RKO (cell line): Measurements from ENCODE around the gene KDM4B.
"Not testable (repeated sequence)": the region's sequence is repeated elsewhere in the genome, so short reads cannot be mapped to it uniquely, and the experiment has no call there.

ENCODE experiments used
- DNase-seq: peaks from one replicate; pipeline ENCODE4 v3.0.0-alpha.2; 2016; ENCODE audit warnings: low spot score

KDM4B gene

GRCh38 chr19:4968462-4969291 is at the start of gene KDM4B:
KDM4B (plus strand) TSS chr19:4969113; CDS start chr19:5032891, 63,778 bp downstream.
- peak; percentile 99 for DNase-seq

- DNase-seq, result no peak
Observed at GRCh38 chr19:4922530-4923275, 46.2 kb upstream of the KDM4B start.

- DNase-seq, result no peak
Observed at GRCh38 chr19:4923276-4923747, 45.6 kb upstream of the KDM4B start.

GRCh38 chr19:4929186-4929585 is 39.7 kb upstream of the KDM4B start:
- no peak for DNase-seq

- peak; percentile 39 for DNase-seq
Observed at GRCh38 chr19:4930664-4931063, 38.2 kb upstream of the KDM4B start.

- DNase-seq, result no peak
Observed at GRCh38 chr19:4932711-4933110, 36.2 kb upstream of the KDM4B start.

GRCh38 chr19:4933528-4933927 is 35.4 kb upstream of the KDM4B start:
- no peak for DNase-seq

- DNase-seq, result no peak
Observed at GRCh38 chr19:4935444-4935843, 33.5 kb upstream of the KDM4B start.

GRCh38 chr19:4937060-4937459 is 31.9 kb upstream of the KDM4B start:
- DNase-seq, result no peak

- DNase-seq, result not testable (repeated sequence)
Observed at GRCh38 chr19:4938461-4938860, 30.5 kb upstream of the KDM4B start.

- no peak for DNase-seq
Observed at GRCh38 chr19:4939466-4939865, 29.4 kb upstream of the KDM4B start.

GRCh38 chr19:4941638-4942169 is 27.2 kb upstream of the KDM4B start:
- DNase-seq, result not testable (repeated sequence)

GRCh38 chr19:4950650-4951049 is 18.3 kb upstream of the KDM4B start:
- not testable (repeated sequence) for DNase-seq

GRCh38 chr19:4951656-4952055 is 17.3 kb upstream of the KDM4B start:
- no peak for DNase-seq

GRCh38 chr19:4952945-4953344 is 16.0 kb upstream of the KDM4B start:
- DNase-seq, result no peak

GRCh38 chr19:4954320-4955149 is 14.4 kb upstream of the KDM4B start:
- DNase-seq, result not testable (repeated sequence)

GRCh38 chr19:4955274-4955673 is 13.6 kb upstream of the KDM4B start:
- DNase-seq, result no peak

- DNase-seq, result no peak
Observed at GRCh38 chr19:4957981-4958380, 10.9 kb upstream of the KDM4B start.

GRCh38 chr19:4962085-4962619 is 6.8 kb upstream of the KDM4B start:
- no peak for DNase-seq

- no peak for DNase-seq
Observed at GRCh38 chr19:4965061-4965460, 3.9 kb upstream of the KDM4B start.

- DNase-seq, result no peak
Observed at GRCh38 chr19:4966591-4966990, 2.3 kb upstream of the KDM4B start.
